HEK293 (cell line): Measurements from ENCODE around the gene RAB1B.

Experiments used
- PRDM4 ChIP-seq: fragments of 450-650 bp; formaldehyde crosslinking; IDR thresholded peaks from 2 replicates; pipeline ENCODE4 v1.5.1; 2017; ENCODE audit warnings: missing biosample characterization, missing genetic modification characterization
- TF ChIP-seq, protein P1 (sequence below): fragments of 450-650 bp; formaldehyde crosslinking; IDR thresholded peaks from 2 replicates; pipeline ENCODE4 v1.5.1; 2016; ENCODE audit warnings: missing biosample characterization, missing genetic modification characterization
- TF ChIP-seq, protein P2 (sequence below): fragments of 450-650 bp; formaldehyde crosslinking; IDR thresholded peaks from 2 replicates; pipeline ENCODE4 v1.5.1; 2016; ENCODE audit warnings: missing biosample characterization, missing genetic modification characterization, low read depth

- no peak for TF ChIP-seq PRDM4
- TF ChIP-seq, protein P1, sequence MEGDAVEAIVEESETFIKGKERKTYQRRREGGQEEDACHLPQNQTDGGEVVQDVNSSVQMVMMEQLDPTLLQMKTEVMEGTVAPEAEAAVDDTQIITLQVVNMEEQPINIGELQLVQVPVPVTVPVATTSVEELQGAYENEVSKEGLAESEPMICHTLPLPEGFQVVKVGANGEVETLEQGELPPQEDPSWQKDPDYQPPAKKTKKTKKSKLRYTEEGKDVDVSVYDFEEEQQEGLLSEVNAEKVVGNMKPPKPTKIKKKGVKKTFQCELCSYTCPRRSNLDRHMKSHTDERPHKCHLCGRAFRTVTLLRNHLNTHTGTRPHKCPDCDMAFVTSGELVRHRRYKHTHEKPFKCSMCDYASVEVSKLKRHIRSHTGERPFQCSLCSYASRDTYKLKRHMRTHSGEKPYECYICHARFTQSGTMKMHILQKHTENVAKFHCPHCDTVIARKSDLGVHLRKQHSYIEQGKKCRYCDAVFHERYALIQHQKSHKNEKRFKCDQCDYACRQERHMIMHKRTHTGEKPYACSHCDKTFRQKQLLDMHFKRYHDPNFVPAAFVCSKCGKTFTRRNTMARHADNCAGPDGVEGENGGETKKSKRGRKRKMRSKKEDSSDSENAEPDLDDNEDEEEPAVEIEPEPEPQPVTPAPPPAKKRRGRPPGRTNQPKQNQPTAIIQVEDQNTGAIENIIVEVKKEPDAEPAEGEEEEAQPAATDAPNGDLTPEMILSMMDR (tag by site-specific recombination), result no peak
- TF ChIP-seq, protein P2, sequence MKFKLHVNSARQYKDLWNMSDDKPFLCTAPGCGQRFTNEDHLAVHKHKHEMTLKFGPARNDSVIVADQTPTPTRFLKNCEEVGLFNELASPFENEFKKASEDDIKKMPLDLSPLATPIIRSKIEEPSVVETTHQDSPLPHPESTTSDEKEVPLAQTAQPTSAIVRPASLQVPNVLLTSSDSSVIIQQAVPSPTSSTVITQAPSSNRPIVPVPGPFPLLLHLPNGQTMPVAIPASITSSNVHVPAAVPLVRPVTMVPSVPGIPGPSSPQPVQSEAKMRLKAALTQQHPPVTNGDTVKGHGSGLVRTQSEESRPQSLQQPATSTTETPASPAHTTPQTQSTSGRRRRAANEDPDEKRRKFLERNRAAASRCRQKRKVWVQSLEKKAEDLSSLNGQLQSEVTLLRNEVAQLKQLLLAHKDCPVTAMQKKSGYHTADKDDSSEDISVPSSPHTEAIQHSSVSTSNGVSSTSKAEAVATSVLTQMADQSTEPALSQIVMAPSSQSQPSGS (tag by site-specific recombination), result no peak
Measured at GRCh38 chr11:66230156-66230555, 38.3 kb upstream of the RAB1B start.
